HG03521 (cell line): ENCODE results near the gene ADCY1.

Experiments used
- ATAC-seq: cut with Tn5 transposase; IDR thresholded peaks from one replicate; pipeline ENCODE4 v1.9.1; 2021; ENCODE audit warnings: mild to moderate bottlenecking, moderate library complexity; ENCODE audit not compliant: unreplicated experiment

Gene ADCY1

GRCh38 chr7:45623157-45623556 is 49.0 kb downstream of the ADCY1 start:
- no peak for ATAC-seq

- no peak for ATAC-seq
Measured at GRCh38 chr7:45623740-45624391, 49.7 kb downstream of the ADCY1 start.

GRCh38 chr7:45624392-45624760 is 50.2 kb downstream of the ADCY1 start:
- ATAC-seq = no peak

- no peak for ATAC-seq
Measured at GRCh38 chr7:45625067-45625466, 50.9 kb downstream of the ADCY1 start.

- ATAC-seq = no peak
Measured at GRCh38 chr7:45625714-45626440, 51.7 kb downstream of the ADCY1 start.

- ATAC-seq = no peak
Measured at GRCh38 chr7:45626441-45627430, 52.6 kb downstream of the ADCY1 start.

GRCh38 chr7:45627691-45628456 is 53.7 kb downstream of the ADCY1 start:
- ATAC-seq = no peak

- ATAC-seq = no peak
Measured at GRCh38 chr7:45631569-45631968, 57.4 kb downstream of the ADCY1 start.

GRCh38 chr7:45636733-45637132 is 62.6 kb downstream of the ADCY1 start:
- no peak for ATAC-seq

GRCh38 chr7:45638916-45639315 is 64.7 kb downstream of the ADCY1 start:
- ATAC-seq = no peak

- no peak for ATAC-seq
Measured at GRCh38 chr7:45642044-45642443, 67.9 kb downstream of the ADCY1 start.

- no peak for ATAC-seq
Measured at GRCh38 chr7:45643630-45644029, 69.5 kb downstream of the ADCY1 start.

GRCh38 chr7:45644237-45644636 is 70.1 kb downstream of the ADCY1 start:
- no peak for ATAC-seq

- no peak for ATAC-seq
Measured at GRCh38 chr7:45645141-45645969, 71.2 kb downstream of the ADCY1 start.

- no peak for ATAC-seq
Measured at GRCh38 chr7:45646207-45646821, 72.1 kb downstream of the ADCY1 start.

GRCh38 chr7:45646996-45647825 is 73.0 kb downstream of the ADCY1 start:
- ATAC-seq = no peak

- no peak for ATAC-seq
Measured at GRCh38 chr7:45647967-45648670, 74.0 kb downstream of the ADCY1 start.

- ATAC-seq = no peak
Measured at GRCh38 chr7:45648671-45648995, 74.5 kb downstream of the ADCY1 start.
